Measurements from ENCODE around the gene CCL11.

CCL11 gene

DNA sequence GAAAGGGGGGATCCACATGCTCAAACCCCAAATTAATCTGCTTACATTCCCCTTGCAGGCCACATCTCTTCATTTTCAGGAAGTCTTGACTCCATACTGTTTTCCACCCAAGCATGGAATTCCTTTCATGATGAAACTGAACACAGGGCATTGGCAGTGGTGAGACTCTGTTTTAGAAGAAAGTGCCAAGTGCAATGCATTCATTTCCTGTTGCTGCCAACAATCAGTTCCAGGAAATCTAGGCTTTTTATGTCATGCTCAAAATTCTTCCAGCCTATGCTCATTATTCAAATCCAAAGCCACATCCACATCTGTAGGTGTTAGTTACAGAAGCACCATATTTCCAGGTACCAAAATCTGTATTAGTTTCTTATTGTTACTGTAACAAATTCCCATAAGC lies 26.4 kb upstream of the CCL11 start:
- no peak for TF ChIP-seq CTCF (IDR thresholded peaks at IDR 0.05; ENCODE audit: insufficient read depth, low read length, poor library complexity, severe bottlenecking)
- no peak for TF ChIP-seq EZH2phosphoT487 (conservative IDR thresholded peaks at IDR 0.05; ENCODE audit: low read length)
- no peak overlapping the region for H3K27ac ChIP-seq (ENCODE audit: low read depth, low read length)

DNA sequence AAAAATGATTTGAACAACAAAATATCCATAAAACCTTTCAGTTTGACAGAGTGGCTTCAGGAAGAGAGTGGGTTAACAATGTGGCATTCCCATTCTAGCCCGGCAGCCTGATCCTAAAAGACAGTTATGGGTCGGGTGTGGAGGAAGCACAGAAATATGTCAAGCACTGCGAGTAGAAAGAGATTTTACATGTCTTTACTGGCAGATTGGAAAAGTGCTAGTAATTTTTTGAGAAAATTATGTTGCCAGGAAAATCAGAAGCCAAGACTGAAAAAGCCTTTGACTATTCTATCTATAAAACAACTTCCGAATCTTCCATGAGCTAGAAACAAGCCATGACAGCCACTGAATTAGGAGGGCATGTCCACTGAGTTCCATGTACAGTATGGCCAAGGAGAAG lies 24.7 kb upstream of the CCL11 start:
- Histone ChIP-seq H3K9ac (ENCODE audit: low read length) (no peak overlapping the region), H3K4me2 (ENCODE audit: low read depth, low read length, poor library complexity, severe bottlenecking) (no peak overlapping the region), H3K27ac (ENCODE audit: low read depth, low read length) (no peak overlapping the region), H3K4me3 (ENCODE audit: insufficient read depth, low read length, poor library complexity, severe bottlenecking) (no peak overlapping the region), H2AFZ (ENCODE audit: low read depth, low read length, severe bottlenecking) (no peak overlapping the region), H3K9me3 (ENCODE audit: insufficient read depth, low read length) (no peaks in the 10 kb centered on the region), H3K36me3 (ENCODE audit: low read length) (no peaks in the 10 kb centered on the region), H4K20me1 (ENCODE audit: low read depth, low read length) (no peaks in the 10 kb centered on the region), H3F3A (ENCODE audit: insufficient read depth) (no peaks in the 10 kb centered on the region), H3K79me2 (ENCODE audit: insufficient read depth, low read length) (no peaks in the 10 kb centered on the region), H3K9me2 (replicated peaks; ENCODE audit: insufficient read depth, low read length) (no peaks in the 10 kb centered on the region), H3K27me3 (ENCODE audit: low read length) (no peaks in the 10 kb centered on the region)
- TF ChIP-seq EZH2phosphoT487 (conservative IDR thresholded peaks at IDR 0.05; ENCODE audit: low read length) (no peak), CTCF (IDR thresholded peaks at IDR 0.05; ENCODE audit: insufficient read depth, low read length, poor library complexity, severe bottlenecking) (no peak)

More for the DNA sequence above, 26.4 kb upstream of the CCL11 start:
- H3K27me3 ChIP-seq (ENCODE audit: low read length) = no peaks in the 10 kb centered on the region
- H3F3A ChIP-seq (ENCODE audit: insufficient read depth) = no peaks in the 10 kb centered on the region
- H3K9ac ChIP-seq (ENCODE audit: low read length) = no peak overlapping the region
- no peak overlapping the region for H3K4me3 ChIP-seq (ENCODE audit: insufficient read depth, low read length, poor library complexity, severe bottlenecking)
- H3K9me3 ChIP-seq (ENCODE audit: insufficient read depth, low read length) = no peaks in the 10 kb centered on the region
- H3K36me3 ChIP-seq (ENCODE audit: low read length) = no peaks in the 10 kb centered on the region
- H3K79me2 ChIP-seq (ENCODE audit: insufficient read depth, low read length) = no peaks in the 10 kb centered on the region
- H2AFZ ChIP-seq (ENCODE audit: low read depth, low read length, severe bottlenecking) = no peak overlapping the region
- H4K20me1 ChIP-seq (ENCODE audit: low read depth, low read length) = no peaks in the 10 kb centered on the region
- no peak overlapping the region for H3K4me2 ChIP-seq (ENCODE audit: low read depth, low read length, poor library complexity, severe bottlenecking)
- no peaks in the 10 kb centered on the region for H3K9me2 ChIP-seq (replicated peaks; ENCODE audit: insufficient read depth, low read length)

DNA sequence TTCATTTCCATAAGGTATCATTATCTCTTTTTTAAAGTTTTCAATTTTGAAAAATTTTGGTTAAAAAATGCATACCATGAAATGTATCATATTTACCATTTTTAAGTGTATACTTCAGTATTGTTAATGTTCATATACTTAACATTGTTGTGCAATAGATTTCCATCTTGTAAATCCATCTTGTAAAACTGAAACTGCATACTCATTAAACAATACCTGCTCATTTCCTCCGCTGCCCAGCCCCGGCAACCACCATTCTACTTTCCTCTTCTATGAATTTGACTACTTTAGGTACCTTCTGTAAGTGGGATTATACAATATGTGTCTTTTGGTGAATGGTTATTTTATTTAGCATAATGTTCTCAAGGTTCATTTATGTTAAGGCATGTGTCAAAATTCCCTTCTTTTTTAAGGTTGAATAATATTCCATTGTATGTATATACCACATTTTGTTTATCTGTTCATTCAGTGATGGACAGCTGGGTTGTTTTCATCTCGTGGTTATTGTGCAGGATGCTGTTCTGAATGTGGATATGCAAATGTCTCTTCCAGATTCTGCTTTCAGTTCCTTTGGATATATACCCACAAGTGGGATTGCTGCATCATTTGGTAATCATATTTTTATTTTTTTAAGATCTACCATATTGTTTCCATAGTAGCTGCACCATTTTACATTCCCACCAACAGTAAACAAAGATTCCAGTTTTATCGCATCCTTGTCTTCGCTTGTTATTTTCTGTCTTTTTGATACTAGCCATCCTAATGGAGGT lies 23.8 kb upstream of the CCL11 start:
- Histone ChIP-seq H3K9me2 (replicated peaks; ENCODE audit: insufficient read depth, low read length) (no peaks in the 10 kb centered on the region), H3K79me2 (ENCODE audit: insufficient read depth, low read length) (no peaks in the 10 kb centered on the region), H2AFZ (ENCODE audit: low read depth, low read length, severe bottlenecking) (no peak overlapping the region), H4K20me1 (ENCODE audit: low read depth, low read length) (no peaks in the 10 kb centered on the region), H3K27me3 (ENCODE audit: low read length) (no peaks in the 10 kb centered on the region), H3K9me3 (ENCODE audit: insufficient read depth, low read length) (no peaks in the 10 kb centered on the region), H3K4me2 (ENCODE audit: low read depth, low read length, poor library complexity, severe bottlenecking) (no peak overlapping the region), H3K27ac (ENCODE audit: low read depth, low read length) (no peak overlapping the region), H3F3A (ENCODE audit: insufficient read depth) (no peaks in the 10 kb centered on the region), H3K36me3 (ENCODE audit: low read length) (no peaks in the 10 kb centered on the region), H3K9ac (ENCODE audit: low read length) (no peak overlapping the region), H3K4me3 (ENCODE audit: insufficient read depth, low read length, poor library complexity, severe bottlenecking) (no peak overlapping the region)
- TF ChIP-seq EZH2phosphoT487 (conservative IDR thresholded peaks at IDR 0.05; ENCODE audit: low read length) (no peak), CTCF (IDR thresholded peaks at IDR 0.05; ENCODE audit: insufficient read depth, low read length, poor library complexity, severe bottlenecking) (no peak)
